ENCODE measurements around the gene APOBEC3G.
"Not testable (repeated sequence)": the region's sequence is repeated elsewhere in the genome, so short reads cannot be mapped to it uniquely, and the experiment has no call there.

Gene APOBEC3G

GRCh38 chr22:39077026-39077840, at the start of gene APOBEC3G:
APOBEC3G (plus strand) TSS chr22:39077275; CDS start chr22:39077362, 87 bp downstream.
- DNase-seq (ENCODE audit: low spot score): peak; percentile 73

DNA sequence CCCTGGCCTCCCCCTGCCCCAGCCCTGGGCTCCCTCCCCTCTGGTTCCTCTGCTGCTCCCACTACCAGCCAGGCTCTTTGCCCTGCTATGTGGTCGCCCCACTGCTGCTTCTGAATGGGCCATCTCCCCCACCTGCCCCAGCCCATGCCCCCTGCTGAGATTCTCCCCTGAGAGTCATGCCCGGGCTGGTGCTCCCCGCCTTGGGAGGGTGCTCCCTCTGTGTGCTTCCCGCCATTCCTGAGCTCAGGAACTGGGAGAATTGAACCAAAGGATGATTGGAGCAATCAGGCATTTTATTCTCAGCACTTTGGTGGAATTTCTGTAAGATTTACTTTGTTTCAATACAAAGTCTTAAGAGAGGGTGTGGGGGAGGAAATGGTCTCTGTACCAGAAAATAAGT, 49.4 kb upstream of the APOBEC3G start:
- DNase-seq (ENCODE audit: low spot score): no peak

- no peak for DNase-seq (ENCODE audit: low spot score)
Measured at GRCh38 chr22:39028281-39028680, 48.8 kb upstream of the APOBEC3G start.

GRCh38 chr22:39029227-39029626, 47.8 kb upstream of the APOBEC3G start:
- no peak for DNase-seq (ENCODE audit: low spot score)

GRCh38 chr22:39030705-39031104, 46.4 kb upstream of the APOBEC3G start:
- DNase-seq (ENCODE audit: low spot score): no peak

DNA sequence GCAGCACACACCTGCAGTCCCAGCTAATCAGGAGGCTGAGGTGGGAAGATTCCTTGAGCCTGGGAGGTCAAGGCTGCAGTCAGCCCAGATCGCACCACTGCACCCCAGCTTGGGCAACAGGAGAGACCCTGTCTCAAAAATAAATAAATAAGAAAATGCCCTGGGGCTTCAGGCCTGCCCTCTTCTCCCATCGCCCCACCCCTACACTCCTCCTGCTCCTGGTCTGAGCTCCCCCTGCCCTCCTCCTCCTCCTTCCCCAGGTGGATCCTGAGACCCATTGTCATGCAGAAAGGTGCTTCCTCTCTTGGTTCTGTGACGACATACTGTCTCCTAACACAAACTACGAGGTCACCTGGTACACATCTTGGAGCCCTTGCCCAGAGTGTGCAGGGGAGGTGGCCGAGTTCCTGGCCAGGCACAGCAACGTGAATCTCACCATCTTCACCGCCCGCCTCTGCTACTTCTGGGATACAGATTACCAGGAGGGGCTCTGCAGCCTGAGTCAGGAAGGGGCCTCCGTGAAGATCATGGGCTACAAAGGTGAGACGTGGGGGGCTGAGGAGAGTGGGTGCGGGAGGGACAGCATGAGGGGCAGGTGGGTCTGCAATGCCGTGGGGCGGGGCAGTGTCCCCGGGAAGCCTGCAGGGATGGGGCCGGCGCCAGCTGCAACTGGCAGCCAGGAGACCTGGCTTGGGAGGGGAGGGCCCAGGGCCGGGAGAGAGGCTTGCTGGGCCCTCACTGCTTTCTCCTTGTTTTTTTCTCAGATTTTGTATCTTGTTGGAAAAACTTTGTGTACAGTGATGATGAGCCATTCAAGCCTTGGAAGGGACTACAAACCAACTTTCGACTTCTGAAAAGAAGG, 45.4 kb upstream of the APOBEC3G start:
- not testable (repeated sequence) for DNase-seq (ENCODE audit: low spot score)

- DNase-seq (ENCODE audit: low spot score): not testable (repeated sequence)
Measured at GRCh38 chr22:39037071-39037470, 40.0 kb upstream of the APOBEC3G start.

- DNase-seq (ENCODE audit: low spot score): no peak
Measured at GRCh38 chr22:39039306-39040126, 37.6 kb upstream of the APOBEC3G start.

- peak; percentile 9 for DNase-seq (ENCODE audit: low spot score)
Measured at GRCh38 chr22:39040155-39040537, 36.9 kb upstream of the APOBEC3G start.

- DNase-seq (ENCODE audit: low spot score): peak; percentile 74
Measured at GRCh38 chr22:39040538-39041296, 36.4 kb upstream of the APOBEC3G start, which contains the start of gene APOBEC3F. APOBEC3F (plus strand) TSS chr22:39040864; CDS start chr22:39040961, 97 bp downstream.

- DNase-seq (ENCODE audit: low spot score): no peak
Measured at GRCh38 chr22:39041908-39042307, 35.2 kb upstream of the APOBEC3G start.

DNA sequence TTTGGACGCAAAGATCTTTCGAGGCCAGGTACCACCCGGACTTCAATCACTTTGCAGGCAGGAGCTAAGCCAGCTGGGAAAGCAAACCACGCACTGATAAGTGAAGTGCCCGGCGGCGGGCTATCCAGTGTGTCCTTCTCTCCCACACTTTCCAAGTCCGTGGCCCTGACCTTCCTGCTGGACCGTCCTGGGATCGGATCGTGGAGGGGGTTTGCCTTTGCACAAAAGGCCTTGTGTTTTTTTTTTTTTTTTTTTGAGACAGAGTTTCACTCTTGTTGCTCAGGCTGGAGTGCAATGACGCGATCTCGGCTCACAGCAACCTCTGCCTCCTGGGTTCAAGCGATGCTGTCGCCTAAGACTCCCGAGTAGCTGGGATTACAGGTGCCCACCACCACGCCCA, 34.0 kb upstream of the APOBEC3G start:
- not testable (repeated sequence) for DNase-seq (ENCODE audit: low spot score)

DNA sequence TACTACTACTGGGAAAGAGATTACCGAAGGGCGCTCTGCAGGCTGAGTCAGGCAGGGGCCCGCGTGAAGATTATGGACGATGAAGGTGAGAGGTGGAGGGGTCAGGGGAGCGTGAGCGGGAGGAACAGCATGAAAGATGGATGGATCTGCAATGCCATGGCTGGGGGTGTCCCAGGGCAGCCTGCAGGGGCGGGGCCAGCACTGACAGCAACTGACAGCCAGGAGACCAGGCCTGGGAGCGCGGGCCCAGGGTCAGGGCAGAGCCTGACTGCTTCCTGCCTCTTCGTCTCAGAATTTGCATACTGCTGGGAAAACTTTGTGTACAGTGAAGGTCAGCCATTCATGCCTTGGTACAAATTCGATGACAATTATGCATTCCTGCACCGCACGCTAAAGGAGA, 31.9 kb upstream of the APOBEC3G start:
- DNase-seq (ENCODE audit: low spot score): not testable (repeated sequence)

- DNase-seq (ENCODE audit: low spot score): not testable (repeated sequence)
Measured at GRCh38 chr22:39049486-39049885, 27.6 kb upstream of the APOBEC3G start.

- not testable (repeated sequence) for DNase-seq (ENCODE audit: low spot score)
Measured at GRCh38 chr22:39051844-39052495, 25.1 kb upstream of the APOBEC3G start.

GRCh38 chr22:39055658-39056057, 21.4 kb upstream of the APOBEC3G start:
- no peak for DNase-seq (ENCODE audit: low spot score)

- not testable (repeated sequence) for DNase-seq (ENCODE audit: low spot score)
Measured at GRCh38 chr22:39061290-39061689, 15.8 kb upstream of the APOBEC3G start.

GRCh38 chr22:39061951-39062350, 15.1 kb upstream of the APOBEC3G start:
- DNase-seq (ENCODE audit: low spot score): not testable (repeated sequence)

DNA sequence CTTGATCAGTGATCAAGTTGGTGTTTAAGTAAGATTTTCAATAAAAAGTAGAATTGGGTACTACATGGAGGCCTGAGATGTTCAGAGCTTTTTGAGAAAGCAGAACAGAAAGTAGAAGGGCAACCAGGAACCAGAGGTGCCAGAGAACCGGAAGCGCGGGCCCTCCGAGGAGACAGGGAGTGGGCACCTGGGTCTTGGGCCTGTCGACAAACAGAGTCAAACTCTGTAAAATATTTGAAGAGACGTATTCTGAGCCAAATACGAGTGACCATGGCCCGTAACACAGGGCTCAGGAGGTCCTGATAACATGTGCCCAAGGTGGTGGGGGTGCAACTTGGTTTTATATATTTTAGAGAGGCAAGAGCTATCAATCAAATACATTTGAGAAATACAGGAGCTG, 13.2 kb upstream of the APOBEC3G start:
- not testable (repeated sequence) for DNase-seq (ENCODE audit: low spot score)

GRCh38 chr22:39066442-39067276, 10.4 kb upstream of the APOBEC3G start:
- DNase-seq (ENCODE audit: low spot score): not testable (repeated sequence)

All from hematopoietic multipotent progenitor cell treated with erythropoietin and hydrocortisone succinate and interleukin-3 and kit ligand, for 17 days (in vitro differentiated cells).